HCT116 (cell line): ENCODE results near the gene PFDN4. TPM values are rescaled to one million over a fixed set of nuclear protein-coding genes. Genes with fewer than 3 reads are reported as not detected.

Source experiments
- ATAC-seq: fragments of 200-7000 bp; cut with Tn5 transposase; 2 replicates; pipeline ENCODE4 v1.9.1; 2020; ENCODE audit warnings: mild to moderate bottlenecking, moderate library complexity
- BruUV-seq: library from RNA; stranded (reverse); fragments of 400-500 nt; replicated peaks from 2 replicates; lab custom pipeline; 2021; lab: Mats Ljungman, UMichigan
- CTCF ChIA-PET: fragments of 300-600 bp; sonication (Branson Sonifier 250); formaldehyde crosslinking; loops from one replicate; lab custom pipeline; 2021; ENCODE audit warnings: antibody characterized with exemption; lab: Charles Lee
- POLR2A ChIA-PET: fragments of 300-600, 350-600 bp; sonication (Branson Sonifier 250); formaldehyde crosslinking; loops from one replicate; lab custom pipeline; 2021; ENCODE audit warnings: antibody characterized with exemption; lab: Charles Lee
- RAD21 ChIA-PET, 2 experiments: fragments of 300-600 bp; sonication (Branson Sonifier 250); formaldehyde crosslinking; loops; one replicate each; lab custom pipeline; 2023; ENCODE audit warnings: low total read pairs in 2 of 2; ENCODE audit not compliant: uncharacterized antibody in 2 of 2, unreplicated experiment in 2 of 2, low non-redundant PET in 1 of 2; lab: Charles Lee
- DNase-seq: peaks from one replicate; pipeline ENCODE4 v3.0.0-alpha.2; 2010; ENCODE audit warnings: low read depth, low spot score
- H2AFZ ChIP-seq: fragments of 200-600 bp; shearing (Covaris generic), sonication (generic); 2 replicates; pipeline ENCODE4 v1.6.1; 2017; ENCODE audit warnings: low read depth, mixed run types, mixed read lengths, antibody characterized with exemption, low read length; ENCODE audit not compliant: poor library complexity, severe bottlenecking
- H3K27ac ChIP-seq: 2 replicates; pipeline ENCODE4 v1.5.1; 2012; ENCODE audit warnings: low read depth, low read length
- H3K27me3 ChIP-seq: fragments of 200-600 bp; sonication (generic); 2 replicates; pipeline ENCODE4 v1.6.1; 2016; ENCODE audit warnings: mixed run types, low read length, mixed read lengths; ENCODE audit not compliant: insufficient read depth
- H3K36me3 ChIP-seq, 2 experiments: fragments of 200-500 bp in 1 of 2; fragments of 200-600 bp in 1 of 2; sonication (Bioruptor generic) in 1 of 2; sonication (generic) in 1 of 2; 2 replicates each; pipeline versions ENCODE4 v1.5.1 to v1.6.1; 2014 to 2016; ENCODE audit warnings: low read length in 2 of 2, inconsistent platforms in 1 of 2, mixed read lengths in 1 of 2, mixed run types in 1 of 2; ENCODE audit not compliant: insufficient read depth in 2 of 2, control insufficient read depth in 1 of 2
- H3K4me1 ChIP-seq, 2 experiments: fragments of 200-600 bp in 1 of 2; sonication (generic) in 1 of 2; 2 replicates each; pipeline versions ENCODE4 v1.5.1 to v1.6.1; 2012 to 2017; ENCODE audit warnings: low read length in 2 of 2, inconsistent platforms in 1 of 2, mild to moderate bottlenecking in 1 of 2, mixed read lengths in 1 of 2, mixed run types in 1 of 2, moderate library complexity in 1 of 2; ENCODE audit not compliant: insufficient read depth in 2 of 2, control insufficient read depth in 1 of 2
- H3K4me2 ChIP-seq: fragments of 200-600 bp; sonication (generic); 2 replicates; pipeline ENCODE4 v1.6.1; 2017; ENCODE audit warnings: mixed run types, low read length, mixed read lengths
- H3K4me3 ChIP-seq, 2 experiments: fragments of 200-600 bp in 1 of 2; sonication (generic) in 1 of 2; replicated peaks in 1 of 2; 2 replicates each; pipeline ENCODE4 v1.5.1; 2011 to 2016; ENCODE audit warnings: low read length in 2 of 2, control low read depth in 1 of 2, low read depth in 1 of 2, mild to moderate bottlenecking in 1 of 2, mixed read lengths in 1 of 2, mixed run types in 1 of 2
- H3K79me2 ChIP-seq: fragments of 200-600 bp; sonication (generic); 2 replicates; pipeline ENCODE4 v1.6.1; 2017; ENCODE audit warnings: mild to moderate bottlenecking, mixed run types, low read length, moderate library complexity, mixed read lengths; ENCODE audit not compliant: insufficient read depth
- H3K9ac ChIP-seq: fragments of 200-600 bp; sonication (generic); 2 replicates; pipeline ENCODE4 v1.6.1; 2016; ENCODE audit warnings: low read length, mixed read lengths
- H3K9me2 ChIP-seq: fragments of 200-600 bp; sonication (generic), shearing (Covaris generic); 2 replicates; pipeline ENCODE4 v1.6.1; 2017; ENCODE audit warnings: mixed run types, mild to moderate bottlenecking, moderate library complexity; ENCODE audit not compliant: insufficient read depth
- H3K9me3 ChIP-seq, 2 experiments: fragments of 200-500 bp in 1 of 2; fragments of 200-600 bp in 1 of 2; sonication (Bioruptor generic) in 1 of 2; sonication (generic) in 1 of 2; 2 replicates each; pipeline ENCODE4 v1.6.1; 2014 to 2017; ENCODE audit warnings: low read length in 2 of 2, mixed read lengths in 2 of 2, inconsistent platforms in 1 of 2, low read depth in 1 of 2, mild to moderate bottlenecking in 1 of 2, mixed run types in 1 of 2, moderate library complexity in 1 of 2; ENCODE audit not compliant: control insufficient read depth in 1 of 2, insufficient read depth in 1 of 2
- H4K20me1 ChIP-seq: fragments of 200-600 bp; sonication (generic), shearing (Covaris generic); 2 replicates; pipeline ENCODE4 v1.6.1; 2017; ENCODE audit warnings: mixed run types, mild to moderate bottlenecking, moderate library complexity; ENCODE audit not compliant: insufficient read depth
- ELF1 ChIP-seq: IDR thresholded peaks from 2 replicates; pipeline ENCODE4 v1.6.1; 2012; ENCODE audit warnings: low read depth, borderline replicate concordance
- EZH2phosphoT487 ChIP-seq: fragments of 200-600 bp; IDR thresholded peaks from 2 replicates; pipeline ENCODE4 v1.6.1; 2018; ENCODE audit warnings: antibody characterized with exemption, borderline replicate concordance
- JUND ChIP-seq: IDR thresholded peaks from 2 replicates; pipeline ENCODE4 v1.6.1; 2012
- POLR2AphosphoS5 ChIP-seq: IDR thresholded peaks from 2 replicates; pipeline ENCODE4 v1.6.1; 2011; ENCODE audit warnings: mild to moderate bottlenecking, low read depth, low read length, moderate library complexity
- RAD21 ChIP-seq: IDR thresholded peaks from 2 replicates; pipeline ENCODE4 v1.6.1; 2012; ENCODE audit warnings: low read depth, mild to moderate bottlenecking
- REST ChIP-seq: IDR thresholded peaks from 2 replicates; pipeline ENCODE4 v1.6.1; 2012; ENCODE audit warnings: low read depth
- ZBTB33 ChIP-seq: IDR thresholded peaks from 2 replicates; pipeline ENCODE4 v1.6.1; 2011; ENCODE audit warnings: mild to moderate bottlenecking, low read length, moderate library complexity; ENCODE audit not compliant: insufficient replicate concordance; ENCODE audit errors: extremely low read depth
- ZFX ChIP-seq: fragments of 450-650 bp; IDR thresholded peaks from 2 replicates; pipeline ENCODE4 v1.6.1; 2017
- intact Hi-C: fragments of 100-400 bp; cut with micrococcal nuclease; formaldehyde crosslinking; loops from 2 replicates; pipeline ENCODE4 v1.10.0; 2022
- total RNA-seq: library from RNA; stranded (reverse); gene quantifications from one replicate; pipeline ENCODE4 v1.2.1, GENCODE V29; 2021; ENCODE audit not compliant: unreplicated experiment

The PFDN4 gene
- total RNA-seq, 1 experiment from 2014 or later, result 71.5 TPM

GRCh38 chr20:54161821-54162149 is 46.1 kb upstream of the PFDN4 start:
- Histone ChIP-seq H3K36me3 (peaks cover 39 to 88% of the 10 kb centered on the region in 2 experiments), H4K20me1 (no peaks in the 10 kb centered on the region), H3K4me2 (no peak overlapping the region), H3K9ac (no peak overlapping the region), H3K79me2 (peaks cover 8% of the 10 kb centered on the region; the same call in 1 of the 2 replicates), H3K4me3 (no peak overlapping the region), H3K27ac (peak overlapping the region; percentile 31; the same call in 1 of the 2 replicates), H3K9me2 (no peaks in the 10 kb centered on the region), H3K4me1 (peaks cover 12 to 16% of the 10 kb centered on the region in 2 experiments), H2AFZ (no peak overlapping the region), H3K9me3 (no peaks in the 10 kb centered on the region), H3K27me3 (no peaks in the 10 kb centered on the region)
- intact Hi-C loops, result no loop called here
- BruUV-seq, result no TSS peak
- no peak for DNase-seq
- ATAC-seq, result no peak
- TF ChIP-seq RAD21 (no peak), JUND (no peak), ELF1 (no peak), REST (no peak)
- POLR2A ChIA-PET, result no interaction called here
- CTCF ChIA-PET, result no interaction called here
- RAD21 ChIA-PET, result no interaction called here

- no peaks in the 10 kb centered on the region for H3K9me2 ChIP-seq
- H3K36me3 ChIP-seq, result peaks cover 37 to 81% of the 10 kb centered on the region in 2 experiments
- ChIA-PET POLR2A (no interaction called here), RAD21 (no interaction called here), CTCF (no interaction called here)
- H3K4me3 ChIP-seq, result no peak overlapping the region
- peak overlapping the region; percentile 31; the same call in 1 of the 2 replicates for H3K27ac ChIP-seq
- no peak overlapping the region for H3K4me2 ChIP-seq
- H3K4me1 ChIP-seq, result peaks cover 19 to 23% of the 10 kb centered on the region in 2 experiments
- H3K9ac ChIP-seq, result no peak overlapping the region
- no peaks in the 10 kb centered on the region for H4K20me1 ChIP-seq
- intact Hi-C loops, result no loop called here
- DNase-seq (no peak), ATAC-seq (no peak)
- no peaks in the 10 kb centered on the region for H3K27me3 ChIP-seq
- TF ChIP-seq ZBTB33 (no peak), EZH2phosphoT487 (no peak), ZFX (no peak), JUND (no peak), POLR2AphosphoS5 (no peak), ELF1 (no peak), RAD21 (no peak)
- no TSS peak for BruUV-seq
- no peak overlapping the region for H2AFZ ChIP-seq
- peaks cover 15% of the 10 kb centered on the region; the same call in 1 of the 2 replicates for H3K79me2 ChIP-seq
- no peaks in the 10 kb centered on the region for H3K9me3 ChIP-seq
Measured at GRCh38 chr20:54162378-54163009, 45.4 kb upstream of the PFDN4 start.
